ENCODE measurements around the gene TANC1. TPM values are rescaled to one million over a fixed set of nuclear protein-coding genes. Genes with fewer than 3 reads are reported as not detected.
A peak's percentile ranks its signal among the peaks of the same experiment; 100 is the strongest.

Gene TANC1
- total RNA-seq, 1 donor from 2014 or later, result 20.1 TPM

- DNase-seq (ENCODE audit: low read depth), result peak; percentile 75
Observed at GRCh38 chr2:159185401-159186130, 217.1 kb downstream of the TANC1 start.

DNA sequence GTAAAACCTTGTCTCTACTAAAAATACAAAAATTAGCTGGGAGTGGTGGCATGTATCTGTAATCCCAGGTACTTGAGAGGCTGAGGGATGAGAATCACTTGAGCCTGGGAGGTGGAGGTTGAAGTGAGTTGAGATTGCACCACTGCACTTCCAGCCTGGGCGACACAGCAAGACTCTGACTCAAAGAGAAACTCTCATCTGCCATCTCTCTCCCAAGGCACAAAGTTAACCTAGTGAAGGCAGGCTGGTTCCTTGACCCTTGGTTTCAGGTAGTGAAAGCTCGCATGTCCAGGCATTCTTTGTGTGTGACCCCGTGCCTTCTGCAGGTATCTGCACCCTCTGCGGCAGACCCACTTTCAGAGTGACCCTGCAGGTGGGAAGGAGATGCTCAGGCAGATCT lies 218.0 kb downstream of the TANC1 start:
- no peak for DNase-seq (ENCODE audit: low read depth)

DNA sequence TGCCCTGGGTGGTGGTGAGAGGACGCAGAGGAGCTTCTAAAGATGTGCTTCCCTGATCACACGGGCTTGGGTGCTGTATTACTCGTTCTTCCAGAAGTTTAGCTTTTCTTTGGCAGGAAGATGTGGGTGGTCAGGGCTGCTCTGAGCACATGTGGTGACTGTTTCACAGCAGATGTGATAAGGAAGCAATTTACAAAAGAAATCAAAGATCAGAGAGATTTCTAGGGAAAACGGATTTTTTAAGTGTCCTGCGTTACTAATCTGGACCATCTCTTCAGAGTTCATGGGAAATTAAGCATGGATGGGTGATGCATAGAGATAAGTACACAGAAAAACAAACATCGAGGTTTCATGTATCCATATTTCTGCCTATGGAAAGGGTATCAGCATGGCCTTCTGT lies 218.7 kb downstream of the TANC1 start:
- DNase-seq (ENCODE audit: low read depth), result no peak

DNA sequence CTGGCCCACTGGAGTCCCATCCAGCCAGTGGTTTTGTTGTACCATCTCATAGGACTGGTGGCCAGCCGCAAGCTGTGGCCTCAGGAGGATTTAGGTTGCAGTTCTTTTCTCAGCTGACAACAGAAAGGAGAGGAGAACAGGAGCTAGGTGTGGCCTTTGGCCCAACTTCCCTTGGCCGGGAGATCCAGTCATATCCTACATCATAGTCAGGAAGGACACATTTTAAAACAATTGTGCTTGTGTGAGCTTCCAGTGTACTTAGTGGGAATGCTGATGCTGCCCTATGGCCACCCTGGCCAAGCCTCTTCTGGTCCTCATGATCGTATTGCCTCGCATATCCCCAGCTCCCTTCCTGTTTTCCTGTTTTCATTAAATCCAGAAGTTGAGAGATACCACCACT lies 220.0 kb downstream of the TANC1 start:
- no peak for DNase-seq (ENCODE audit: low read depth)

DNA sequence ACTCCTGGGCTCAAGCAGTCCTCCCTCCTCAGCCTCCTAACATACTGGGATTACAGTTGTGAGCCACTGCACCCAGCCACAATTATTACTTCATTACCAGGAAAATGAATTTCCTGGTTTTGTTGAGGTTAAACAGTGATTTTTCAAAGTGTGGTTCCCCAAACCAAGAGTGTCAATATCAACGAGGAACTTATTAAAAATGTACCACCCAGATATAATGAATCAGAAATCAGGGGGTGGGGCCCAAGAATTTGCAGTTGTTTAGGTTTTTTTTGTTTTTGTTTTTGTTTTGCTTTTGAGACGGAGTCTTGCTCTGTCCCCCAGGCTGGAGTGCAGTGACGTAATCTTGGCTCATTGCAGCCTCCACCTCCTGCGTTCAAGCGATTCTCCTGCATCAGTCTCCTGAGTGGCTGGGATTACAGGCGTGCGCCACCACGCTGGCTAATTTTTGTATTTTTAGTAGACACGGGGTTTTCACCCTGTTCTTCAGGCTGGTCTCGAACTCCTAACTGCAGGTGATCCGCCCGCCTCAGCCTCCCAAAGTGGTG lies 224.0 kb downstream of the TANC1 start:
- DNase-seq (ENCODE audit: low read depth), result no peak

DNA sequence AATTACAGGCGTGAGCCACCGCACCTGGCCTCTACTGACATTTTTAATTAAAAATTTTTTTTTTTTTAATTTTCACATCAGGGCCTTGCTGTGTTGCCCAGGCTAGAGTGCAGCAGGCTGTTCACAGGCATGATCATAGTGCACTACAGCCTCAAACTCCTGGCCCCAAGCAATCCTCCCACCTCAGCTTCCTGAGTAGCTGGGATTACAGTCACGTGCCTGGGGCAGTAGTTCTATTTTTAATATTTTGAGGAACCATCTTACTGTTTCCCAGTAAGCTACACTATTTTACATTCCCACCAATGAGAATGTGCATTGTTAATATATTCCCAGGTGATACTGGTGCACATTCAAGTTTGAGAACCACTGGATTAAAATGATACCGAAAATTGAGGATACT lies 225.4 kb downstream of the TANC1 start:
- no peak for DNase-seq (ENCODE audit: low read depth)

DNA sequence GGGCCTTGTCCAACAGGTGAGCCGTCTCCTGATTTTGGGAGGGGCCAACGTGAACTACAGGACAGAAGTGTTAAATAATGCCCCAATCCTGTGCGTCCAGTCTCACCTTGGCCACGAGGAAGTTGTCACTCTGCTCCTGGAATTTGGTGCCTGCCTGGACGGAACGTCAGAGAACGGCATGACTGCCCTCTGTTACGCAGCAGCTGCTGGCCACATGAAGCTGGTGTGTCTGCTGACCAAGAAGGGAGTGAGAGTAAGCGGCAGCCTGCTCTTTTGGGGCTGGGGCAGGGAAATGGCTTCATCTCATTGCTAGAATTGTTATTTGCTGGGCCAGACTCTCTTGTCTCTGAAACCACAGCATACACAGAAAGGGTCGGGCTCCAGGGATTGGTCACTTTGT lies 225.8 kb downstream of the TANC1 start:
- DNase-seq (ENCODE audit: low read depth), result no peak

- DNase-seq (ENCODE audit: low read depth), result no peak
Observed at GRCh38 chr2:159195697-159196096, 227.3 kb downstream of the TANC1 start.

- DNase-seq (ENCODE audit: low read depth), result no peak
Observed at GRCh38 chr2:159196393-159196925, 228.0 kb downstream of the TANC1 start.

DNA sequence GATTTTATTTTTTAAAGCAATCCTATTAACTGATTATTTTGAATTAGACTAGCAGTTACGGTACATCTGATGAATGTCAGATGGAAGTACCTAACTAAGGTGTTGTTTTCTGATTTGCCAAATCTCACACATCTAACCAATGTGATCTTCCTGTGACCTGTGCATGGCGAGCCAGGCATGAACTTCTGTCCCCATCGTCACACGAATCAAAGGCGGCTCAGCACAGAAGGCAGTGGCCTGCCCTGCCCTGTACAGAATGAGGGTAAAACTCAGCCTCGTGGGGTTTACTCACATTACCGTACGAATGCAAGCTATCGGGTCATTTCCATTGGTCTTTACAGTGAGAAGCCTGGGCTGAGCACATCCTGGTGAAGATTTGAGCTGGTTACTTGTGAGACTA lies 230.8 kb downstream of the TANC1 start:
- no peak for DNase-seq (ENCODE audit: low read depth)

DNA sequence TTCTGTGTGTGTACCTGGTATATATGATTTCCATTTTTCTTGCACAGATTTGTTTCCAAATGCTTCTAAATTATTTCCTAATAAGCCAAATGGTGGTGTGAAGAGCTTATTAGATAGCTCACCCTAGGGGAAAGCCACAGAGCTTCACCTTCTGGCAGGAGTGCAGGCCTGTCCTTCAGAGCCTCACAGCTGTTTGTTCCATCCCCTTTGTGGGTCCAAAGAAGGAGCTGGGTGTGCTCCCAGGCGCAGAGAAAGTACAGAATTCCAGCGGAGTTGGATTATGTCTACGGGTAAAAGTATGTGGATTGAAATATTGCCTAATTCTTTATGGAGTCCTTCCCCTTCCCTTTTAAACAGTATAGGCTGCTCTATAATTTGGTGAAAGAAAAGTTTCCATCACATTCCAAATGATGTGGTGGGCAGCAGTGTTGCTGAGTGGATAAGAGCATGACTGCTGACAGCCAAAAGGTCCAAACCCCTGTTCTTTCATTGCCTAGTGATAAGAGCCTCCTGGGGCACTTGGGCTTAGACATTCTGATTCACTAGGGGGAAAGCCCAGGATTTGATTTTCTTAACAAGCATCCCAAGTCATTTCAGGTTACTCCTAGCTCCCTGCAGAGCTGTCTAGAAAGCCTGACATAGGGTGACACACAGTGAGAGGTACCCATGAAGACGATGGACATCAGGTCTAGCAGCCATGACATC lies 231.5 kb downstream of the TANC1 start:
- peak; percentile 61 for DNase-seq (ENCODE audit: low read depth)

DNA sequence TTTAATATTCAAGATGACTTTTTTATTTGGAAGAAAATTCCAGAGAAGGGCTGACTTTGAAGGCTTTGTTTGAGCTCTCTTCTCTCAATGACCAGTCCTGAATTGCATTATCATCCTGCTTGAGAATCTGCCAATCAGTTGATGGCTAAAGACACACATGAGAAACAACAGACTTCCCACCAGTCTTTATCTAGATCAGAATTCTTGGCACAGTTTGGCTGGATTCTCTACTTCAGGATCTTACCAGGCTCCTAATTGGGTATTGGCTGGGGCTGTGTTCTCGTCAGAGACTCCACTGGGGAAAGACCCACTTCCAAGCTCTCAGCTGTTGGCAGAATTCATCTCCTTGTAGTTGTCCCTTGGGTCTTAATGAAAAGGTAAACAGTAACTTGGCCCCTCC lies 232.1 kb downstream of the TANC1 start:
- DNase-seq (ENCODE audit: low read depth), result no peak

DNA sequence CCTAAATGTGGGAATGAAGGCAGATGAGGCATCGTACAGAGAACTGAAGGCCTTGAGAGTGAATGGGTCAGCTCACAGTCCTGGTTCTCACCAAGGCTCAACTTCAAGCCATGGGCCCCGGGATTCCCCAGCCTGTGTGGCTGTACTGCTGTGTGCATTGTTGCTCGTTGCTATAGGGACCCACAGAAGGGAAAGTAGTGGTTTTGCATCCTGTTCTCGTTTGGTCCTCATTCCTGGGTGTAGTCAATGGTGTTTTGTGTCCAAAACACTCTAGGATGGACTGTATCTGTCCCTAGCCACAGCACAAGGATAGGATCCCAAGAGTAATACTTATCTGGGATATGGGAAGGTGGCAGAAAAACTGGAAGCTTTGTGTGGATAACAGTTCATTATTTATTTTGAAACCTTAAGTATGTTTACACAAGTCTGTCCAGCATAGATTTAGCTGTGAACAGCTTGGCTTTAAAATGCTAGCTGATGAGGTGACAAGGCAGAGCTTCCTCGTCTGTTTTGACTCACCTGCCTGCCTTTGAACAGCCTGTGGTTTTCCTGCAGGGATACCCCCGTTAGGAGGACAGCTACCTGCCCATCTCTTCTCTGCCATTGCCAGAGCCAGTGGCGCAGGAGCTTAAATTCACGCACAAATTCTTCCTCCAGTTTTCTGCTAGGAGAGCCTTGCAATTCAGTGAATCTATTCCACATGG lies 233.1 kb downstream of the TANC1 start:
- DNase-seq (ENCODE audit: low read depth), result no peak

DNA sequence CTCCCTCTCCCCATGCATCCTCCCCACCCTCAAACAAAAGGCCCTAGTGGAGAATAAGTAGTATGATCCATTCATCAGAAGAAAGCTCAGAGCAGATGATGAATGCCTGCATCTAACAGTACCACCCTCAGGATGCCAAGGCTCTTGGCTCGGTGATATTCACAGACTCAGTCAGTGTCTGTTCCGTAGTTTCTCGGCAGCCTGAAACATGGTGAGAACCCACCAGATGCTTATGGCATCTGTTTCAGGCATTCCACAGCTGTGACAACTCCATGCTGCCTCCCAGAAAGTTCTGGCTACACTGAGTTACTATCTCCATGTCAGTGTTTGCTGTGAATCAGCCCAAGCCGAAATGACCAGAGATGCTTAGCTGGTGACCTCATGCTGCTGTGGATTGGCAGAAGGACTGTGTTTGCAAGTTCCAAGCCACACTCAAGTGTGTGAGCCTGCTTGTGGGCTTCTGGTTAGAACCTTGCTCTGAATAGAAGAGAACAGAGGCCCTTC lies 234.2 kb downstream of the TANC1 start:
- DNase-seq (ENCODE audit: low read depth), result peak; percentile 99

- DNase-seq (ENCODE audit: low read depth), result peak; percentile 51
Observed at GRCh38 chr2:159204381-159205144, 236.1 kb downstream of the TANC1 start.

GRCh38 chr2:159206736-159207380 lies 238.4 kb downstream of the TANC1 start:
- DNase-seq (ENCODE audit: low read depth), result peak; percentile 92

DNA sequence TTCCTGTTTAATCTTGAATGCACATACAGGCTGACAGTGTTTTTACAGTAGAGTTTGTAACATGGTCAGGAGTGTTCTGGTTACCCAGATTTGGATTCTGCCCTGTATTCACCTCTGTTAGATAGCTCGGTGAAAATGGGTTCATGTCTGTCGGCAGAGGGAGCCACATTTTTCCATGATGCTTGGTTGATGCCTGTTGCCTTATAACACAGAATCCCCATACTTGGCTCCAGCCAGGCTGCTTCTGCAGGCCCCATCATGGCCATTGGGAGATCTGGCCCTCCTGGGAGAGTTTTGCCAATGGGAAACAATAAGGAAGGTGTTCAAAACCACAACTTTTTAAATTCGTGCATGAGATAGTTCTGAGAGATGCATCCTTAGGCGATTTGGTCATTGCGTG lies 240.0 kb downstream of the TANC1 start:
- no peak for DNase-seq (ENCODE audit: low read depth)

GRCh38 chr2:159209341-159210306 lies 241.2 kb downstream of the TANC1 start:
- DNase-seq (ENCODE audit: low read depth), result no peak
